Measurements from ENCODE around the gene WDFY4.

Gene WDFY4

DNA sequence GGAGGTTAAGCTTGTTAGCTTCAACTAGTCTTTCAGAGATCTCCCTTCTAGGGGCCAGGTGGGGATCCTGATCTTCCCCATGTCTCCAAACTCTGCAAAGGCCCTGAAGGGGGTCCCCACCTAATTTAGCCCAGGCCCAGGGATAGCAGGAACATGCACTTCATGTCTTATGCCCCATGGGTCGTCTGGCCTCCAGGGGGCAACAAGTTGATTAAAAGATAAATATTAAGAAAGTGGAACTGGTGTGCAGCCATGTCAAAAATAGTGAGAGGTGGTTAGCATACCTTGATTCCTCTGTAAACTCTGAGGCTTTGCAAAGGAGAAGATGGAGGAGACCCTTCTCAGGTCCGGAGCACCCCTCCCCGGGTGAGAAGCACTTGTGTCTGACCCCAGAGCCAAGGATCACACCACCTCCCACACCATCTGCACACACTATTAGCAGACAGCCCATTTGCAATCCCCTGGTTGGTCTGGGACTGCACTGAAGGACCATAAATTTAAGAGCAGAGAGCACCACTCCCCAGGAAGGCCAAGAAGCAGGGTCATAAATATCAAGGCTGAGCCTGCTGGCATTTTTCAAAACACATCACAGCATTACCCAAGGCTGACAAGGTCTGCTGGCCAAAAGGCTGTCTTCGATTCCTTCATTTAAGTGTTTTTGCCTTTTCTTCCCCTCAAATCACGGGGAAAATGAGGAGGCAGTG lies 299.1 kb downstream of the WDFY4 start:
- DNase-seq, result peak; percentile 45
- Mint-ChIP-seq H3K27ac (no peak overlapping the region), H3K4me3 (no peak overlapping the region), H3K9me3 (no peaks in the 10 kb centered on the region), H3K36me3 (ENCODE audit: low read depth) (no peaks in the 10 kb centered on the region), H3K4me1 (peaks cover 42% of the 10 kb centered on the region), H3K27me3 (ENCODE audit: low read depth, poor library complexity) (peaks cover 54% of the 10 kb centered on the region)
- TF ChIP-seq, protein P1, sequence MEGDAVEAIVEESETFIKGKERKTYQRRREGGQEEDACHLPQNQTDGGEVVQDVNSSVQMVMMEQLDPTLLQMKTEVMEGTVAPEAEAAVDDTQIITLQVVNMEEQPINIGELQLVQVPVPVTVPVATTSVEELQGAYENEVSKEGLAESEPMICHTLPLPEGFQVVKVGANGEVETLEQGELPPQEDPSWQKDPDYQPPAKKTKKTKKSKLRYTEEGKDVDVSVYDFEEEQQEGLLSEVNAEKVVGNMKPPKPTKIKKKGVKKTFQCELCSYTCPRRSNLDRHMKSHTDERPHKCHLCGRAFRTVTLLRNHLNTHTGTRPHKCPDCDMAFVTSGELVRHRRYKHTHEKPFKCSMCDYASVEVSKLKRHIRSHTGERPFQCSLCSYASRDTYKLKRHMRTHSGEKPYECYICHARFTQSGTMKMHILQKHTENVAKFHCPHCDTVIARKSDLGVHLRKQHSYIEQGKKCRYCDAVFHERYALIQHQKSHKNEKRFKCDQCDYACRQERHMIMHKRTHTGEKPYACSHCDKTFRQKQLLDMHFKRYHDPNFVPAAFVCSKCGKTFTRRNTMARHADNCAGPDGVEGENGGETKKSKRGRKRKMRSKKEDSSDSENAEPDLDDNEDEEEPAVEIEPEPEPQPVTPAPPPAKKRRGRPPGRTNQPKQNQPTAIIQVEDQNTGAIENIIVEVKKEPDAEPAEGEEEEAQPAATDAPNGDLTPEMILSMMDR (IDR thresholded peaks at IDR 0.05), result no peak

DNA sequence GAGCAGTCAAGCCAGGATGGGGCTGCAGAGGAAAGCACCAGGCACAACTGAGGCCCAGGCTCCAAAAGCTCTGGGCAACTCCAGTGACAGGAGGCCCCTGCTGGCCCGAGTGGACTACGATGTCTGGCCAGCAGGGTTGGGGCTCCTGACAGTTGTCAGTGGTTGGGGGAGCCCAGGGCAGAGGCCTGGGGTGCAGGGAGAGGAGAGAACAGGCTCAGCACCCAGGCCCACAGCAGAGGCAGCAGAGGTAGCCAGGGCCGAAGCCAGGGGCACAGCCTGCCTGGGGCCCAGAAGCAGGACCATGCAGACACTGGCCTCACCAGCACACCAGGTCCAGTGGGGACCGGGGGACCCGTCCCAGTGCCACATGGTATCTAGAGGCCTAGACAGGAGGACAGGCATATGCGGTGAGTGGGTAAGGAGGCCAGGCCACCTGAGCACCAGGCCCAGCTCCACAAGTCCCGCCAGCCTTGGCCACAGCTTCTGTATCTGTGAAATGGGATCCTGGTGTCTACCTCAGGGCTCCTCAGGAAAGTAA lies 301.0 kb downstream of the WDFY4 start:
- H3K9me3 Mint-ChIP-seq, result no peaks in the 10 kb centered on the region
- H3K36me3 Mint-ChIP-seq (ENCODE audit: low read depth), result no peaks in the 10 kb centered on the region
- no peak overlapping the region for H3K4me3 Mint-ChIP-seq
- DNase-seq, result no peak
- H3K27ac Mint-ChIP-seq, result no peak overlapping the region
- TF ChIP-seq, protein P1 (IDR thresholded peaks at IDR 0.05), result no peak
- peaks cover 48% of the 10 kb centered on the region for H3K27me3 Mint-ChIP-seq (ENCODE audit: low read depth, poor library complexity)
- H3K4me1 Mint-ChIP-seq, result peaks cover 42% of the 10 kb centered on the region

DNA sequence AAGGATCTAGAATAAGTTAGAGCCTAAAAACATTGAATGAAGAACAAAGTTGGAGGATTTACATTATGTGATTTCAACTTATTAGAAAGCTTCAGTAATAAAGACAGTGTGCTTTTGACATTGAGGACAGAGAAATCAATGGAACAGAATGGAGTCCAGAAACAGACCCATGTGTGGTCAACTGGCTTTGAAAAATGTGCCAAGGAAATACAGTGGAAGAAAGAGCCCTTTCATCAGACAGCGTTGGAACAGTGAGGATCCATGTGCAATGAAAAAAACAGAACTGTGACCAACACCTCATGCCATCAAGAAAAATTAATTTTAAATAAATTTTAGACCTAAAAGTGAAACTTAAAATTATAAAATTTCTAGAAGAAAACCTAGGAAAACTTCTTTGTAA lies 305.6 kb downstream of the WDFY4 start:
- Mint-ChIP-seq H3K27ac (no peak overlapping the region), H3K9me3 (no peaks in the 10 kb centered on the region), H3K36me3 (ENCODE audit: low read depth) (no peaks in the 10 kb centered on the region), H3K4me1 (peaks cover under 1% of the 10 kb centered on the region), H3K4me3 (no peak overlapping the region), H3K27me3 (ENCODE audit: low read depth, poor library complexity) (peaks cover 59% of the 10 kb centered on the region)
- no peak for DNase-seq
- TF ChIP-seq, protein P1 (IDR thresholded peaks at IDR 0.05), result no peak

DNA sequence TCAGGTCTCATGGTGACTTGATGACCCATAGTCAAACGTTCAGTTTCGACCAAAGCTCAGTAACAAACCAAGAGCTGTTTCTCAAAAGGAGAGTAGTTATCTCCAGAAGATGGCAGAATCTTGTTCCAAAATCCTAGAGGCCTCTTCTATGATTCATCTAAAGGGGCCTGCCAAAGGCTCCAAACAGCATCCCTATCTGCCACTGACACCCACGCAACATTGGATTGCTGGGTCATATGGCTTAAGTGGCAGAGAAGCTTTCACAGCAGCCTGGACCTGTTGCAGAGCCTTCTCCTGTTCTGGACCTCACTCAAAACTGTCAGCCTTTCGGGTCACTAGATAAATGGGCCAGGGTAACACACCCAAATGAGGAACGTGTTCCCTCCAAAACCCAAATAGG lies 309.0 kb downstream of the WDFY4 start:
- Mint-ChIP-seq H3K27ac (no peak overlapping the region), H3K27me3 (ENCODE audit: low read depth, poor library complexity) (peaks cover 61% of the 10 kb centered on the region), H3K4me3 (no peak overlapping the region), H3K36me3 (ENCODE audit: low read depth) (no peaks in the 10 kb centered on the region), H3K4me1 (no peaks in the 10 kb centered on the region), H3K9me3 (peaks cover 8% of the 10 kb centered on the region)
- no peak for DNase-seq
- TF ChIP-seq, protein P1 (IDR thresholded peaks at IDR 0.05), result no peak

DNA sequence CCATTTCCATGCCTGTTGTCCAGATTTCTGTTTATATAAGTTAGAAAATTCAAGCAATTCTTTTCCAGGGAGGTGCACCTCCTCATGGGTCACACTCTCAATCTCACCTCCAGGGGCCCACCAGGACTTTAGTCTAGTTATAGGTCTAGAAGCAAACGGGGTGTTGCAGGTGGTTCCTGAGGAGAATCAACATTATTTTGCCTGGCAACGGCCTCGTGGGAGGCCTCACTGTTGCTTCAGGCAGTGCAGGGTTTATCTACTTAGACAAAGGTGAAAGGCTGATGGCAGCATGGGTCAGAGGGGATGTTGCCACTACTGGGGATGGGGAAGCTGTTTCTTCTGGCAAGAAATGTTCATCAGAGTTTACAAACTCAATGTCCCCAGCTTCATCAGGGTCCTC lies 311.7 kb downstream of the WDFY4 start:
- TF ChIP-seq, protein P1 (IDR thresholded peaks at IDR 0.05), result no peak
- no peak for DNase-seq
- Mint-ChIP-seq H3K9me3 (peaks cover 8% of the 10 kb centered on the region), H3K4me1 (peaks cover 13% of the 10 kb centered on the region), H3K36me3 (ENCODE audit: low read depth) (no peaks in the 10 kb centered on the region), H3K27me3 (ENCODE audit: low read depth, poor library complexity) (peaks cover 58% of the 10 kb centered on the region), H3K4me3 (no peak overlapping the region), H3K27ac (no peak overlapping the region)

DNA sequence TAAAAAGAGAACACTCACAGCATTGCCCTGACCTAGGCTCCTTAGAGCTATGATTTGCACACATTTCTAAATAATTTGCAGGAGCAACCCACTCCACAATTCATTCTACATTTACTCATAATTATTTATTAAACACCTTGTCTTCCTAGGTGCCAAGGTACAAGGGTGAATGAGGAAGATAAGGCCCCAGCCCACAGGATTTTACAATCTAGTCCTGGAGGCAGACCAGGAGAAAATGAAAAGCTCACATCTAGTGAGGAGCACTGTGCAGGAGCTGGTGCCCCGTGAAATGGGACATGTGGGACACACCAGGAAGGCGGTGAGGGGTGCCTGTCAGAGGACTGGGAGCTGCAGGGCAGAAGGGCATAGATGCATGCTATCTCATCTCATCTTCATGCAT lies 314.7 kb downstream of the WDFY4 start:
- TF ChIP-seq, protein P1 (IDR thresholded peaks at IDR 0.05), result no peak
- H3K36me3 Mint-ChIP-seq (ENCODE audit: low read depth), result no peaks in the 10 kb centered on the region

More for the DNA sequence above, 314.7 kb downstream of the WDFY4 start:
- Mint-ChIP-seq H3K4me1 (peaks cover 27% of the 10 kb centered on the region), H3K27me3 (ENCODE audit: low read depth, poor library complexity) (peaks cover 40% of the 10 kb centered on the region), H3K9me3 (peaks cover 8% of the 10 kb centered on the region), H3K27ac (no peak overlapping the region), H3K4me3 (no peak overlapping the region)
- no peak for DNase-seq
